Muscle of leg (tissue), 11 donors: ENCODE data around the gene ZNF513. TPM values are rescaled to one million over a fixed set of nuclear protein-coding genes. Genes with fewer than 3 reads are reported as not detected.

Source experiments
- DNase-seq: peaks from one replicate; pipeline ENCODE4 v3.0.0; 2013
- H3K27ac ChIP-seq: one replicate; pipeline ENCODE4 v1.5.1; 2013; ENCODE audit warnings: mild to moderate bottlenecking, low read length, control low read depth
- H3K27me3 ChIP-seq: one replicate; pipeline ENCODE4 v1.6.1; 2013; ENCODE audit warnings: low read length; ENCODE audit not compliant: control insufficient read depth, insufficient read depth
- H3K36me3 ChIP-seq: one replicate; pipeline ENCODE4 v1.6.1; 2013; ENCODE audit warnings: low read length; ENCODE audit not compliant: control insufficient read depth, insufficient read depth
- H3K4me1 ChIP-seq: one replicate; pipeline ENCODE4 v1.6.1; 2013; ENCODE audit warnings: low read length; ENCODE audit not compliant: control insufficient read depth, insufficient read depth
- H3K4me3 ChIP-seq: one replicate; pipeline ENCODE4 v1.5.1; 2013; ENCODE audit warnings: low read length, control low read depth
- H3K9me3 ChIP-seq: replicated peaks from 2 replicates; pipeline ENCODE4 v1.6.1; 2013; ENCODE audit warnings: low read depth, low read length; ENCODE audit not compliant: control insufficient read depth
- WGBS: methylation state at CpG from one replicate; pipeline ENCODE4 v1.1.5; 2013; ENCODE audit warnings: missing lambda C conversion rate; ENCODE audit not compliant: insufficient coverage; 5-methylcytosine and 5-hydroxymethylcytosine counted together
- polyA plus RNA-seq, 8 donors: library from polyadenylated mRNA; unstranded; fragments of 120-200 nt; gene quantifications; one replicate each; pipeline versions ENCODE4 v1.2.1 to v1.2.3, GENCODE V29; 2013; ENCODE audit warnings: inconsistent platforms in 1 of 8, low replicate concordance in 1 of 8; ENCODE audit not compliant: insufficient read length in 8 of 8, insufficient read depth in 1 of 8
- total RNA-seq: library from RNA; stranded (reverse); fragments of 120-200 nt; gene quantifications from one replicate; pipeline ENCODE4 v1.2.4, GENCODE V29; 2013

The ZNF513 gene
- total and polyA plus RNA-seq, 9 donors = 7.3 to 19.0 (median 14.0) TPM

- H3K36me3 ChIP-seq = peaks cover 7% of the 10 kb centered on the region
- no peaks in the 10 kb centered on the region for H3K27me3 ChIP-seq
- DNase-seq = no peak
- no peak overlapping the region for H3K27ac ChIP-seq
- H3K4me1 ChIP-seq = no peaks in the 10 kb centered on the region
- no peaks in the 10 kb centered on the region for H3K9me3 ChIP-seq
- 100% methylated on average over 1 of the region's 9 CpGs for WGBS
- no peak overlapping the region for H3K4me3 ChIP-seq
These were observed 10.5 kb upstream of the ZNF513 start for GRCh38 chr2:27390822-27391679.

- WGBS = 89% methylated on average over 5 of the region's 10 CpGs
- Histone ChIP-seq H3K4me3 (no peak overlapping the region), H3K36me3 (peaks cover 64% of the 10 kb centered on the region), H3K9me3 (no peaks in the 10 kb centered on the region), H3K27ac (peak overlapping the region; percentile 95), H3K4me1 (peaks cover 19% of the 10 kb centered on the region), H3K27me3 (no peaks in the 10 kb centered on the region)
- peak; percentile 25 for DNase-seq
These were observed 1.1 kb upstream of the ZNF513 start for GRCh38 chr2:27381577-27382181.

- WGBS = under 1% methylated on average over 30 of the region's 35 CpGs
- peaks cover 69% of the 10 kb centered on the region for H3K36me3 ChIP-seq
- H3K9me3 ChIP-seq = no peaks in the 10 kb centered on the region
- no peaks in the 10 kb centered on the region for H3K27me3 ChIP-seq
- H3K4me1 ChIP-seq = peaks cover 19% of the 10 kb centered on the region
- H3K27ac ChIP-seq = peak overlapping the region; percentile 95
- peak overlapping the region; percentile 79 for H3K4me3 ChIP-seq
- no peak for DNase-seq
These were observed 503 bp downstream of the ZNF513 start for GRCh38 chr2:27379836-27380625.

- DNase-seq = no peak
- peaks cover 69% of the 10 kb centered on the region for H3K36me3 ChIP-seq
- H3K27ac ChIP-seq = peak overlapping the region; percentile 95
- no CpG with 5 or more reads among the region's 2 CpGs for WGBS
- peak overlapping the region; percentile 79 for H3K4me3 ChIP-seq
- H3K27me3 ChIP-seq = no peaks in the 10 kb centered on the region
- H3K4me1 ChIP-seq = peaks cover 19% of the 10 kb centered on the region
- no peaks in the 10 kb centered on the region for H3K9me3 ChIP-seq
These were observed 1.1 kb downstream of the ZNF513 start for GRCh38 chr2:27379383-27379835.

GRCh38 chr2:27378809-27379290, 1.7 kb downstream of the ZNF513 start:
- Histone ChIP-seq H3K4me3 (no peak overlapping the region), H3K4me1 (peaks cover 19% of the 10 kb centered on the region), H3K9me3 (no peaks in the 10 kb centered on the region), H3K27me3 (no peaks in the 10 kb centered on the region), H3K36me3 (peaks cover 69% of the 10 kb centered on the region), H3K27ac (no peak overlapping the region)
- 77% methylated on average over 4 of the region's 9 CpGs for WGBS
- DNase-seq = no peak

- no peaks in the 10 kb centered on the region for H3K27me3 ChIP-seq
- H3K36me3 ChIP-seq = peaks cover 69% of the 10 kb centered on the region
- H3K4me3 ChIP-seq = no peak overlapping the region
- WGBS = 80% methylated on average over 25 of the region's 29 CpGs
- H3K27ac ChIP-seq = no peak overlapping the region
- peak; percentile 26 for DNase-seq
- H3K4me1 ChIP-seq = peaks cover 19% of the 10 kb centered on the region
- no peaks in the 10 kb centered on the region for H3K9me3 ChIP-seq
These were observed 2.3 kb downstream of the ZNF513 start for GRCh38 chr2:27378096-27378808.

GRCh38 chr2:27377618-27378095, 2.9 kb downstream of the ZNF513 start:
- Histone ChIP-seq H3K27ac (no peak overlapping the region), H3K36me3 (peaks cover 73% of the 10 kb centered on the region), H3K9me3 (no peaks in the 10 kb centered on the region), H3K27me3 (no peaks in the 10 kb centered on the region), H3K4me1 (peaks cover 19% of the 10 kb centered on the region), H3K4me3 (no peak overlapping the region)
- no peak for DNase-seq
- 92% methylated on average over 11 of the region's 18 CpGs for WGBS

- no peak overlapping the region for H3K27ac ChIP-seq
- peaks cover 22% of the 10 kb centered on the region for H3K4me1 ChIP-seq
- H3K4me3 ChIP-seq = no peak overlapping the region
- WGBS = 62% methylated on average over 10 of the region's 10 CpGs
- DNase-seq = no peak
- H3K36me3 ChIP-seq = peaks cover 73% of the 10 kb centered on the region
- no peaks in the 10 kb centered on the region for H3K9me3 ChIP-seq
- no peaks in the 10 kb centered on the region for H3K27me3 ChIP-seq
These were observed 3.5 kb downstream of the ZNF513 start for GRCh38 chr2:27376866-27377617.
